HG03469 (cell line): ENCODE results near the gene RMI2.

Source experiments
- ATAC-seq: cut with Tn5 transposase; IDR thresholded peaks from one replicate; pipeline ENCODE4 v1.9.1; 2021; ENCODE audit warnings: mild to moderate bottlenecking, moderate library complexity, moderate number of reproducible peaks; ENCODE audit not compliant: unreplicated experiment

RMI2 gene

DNA sequence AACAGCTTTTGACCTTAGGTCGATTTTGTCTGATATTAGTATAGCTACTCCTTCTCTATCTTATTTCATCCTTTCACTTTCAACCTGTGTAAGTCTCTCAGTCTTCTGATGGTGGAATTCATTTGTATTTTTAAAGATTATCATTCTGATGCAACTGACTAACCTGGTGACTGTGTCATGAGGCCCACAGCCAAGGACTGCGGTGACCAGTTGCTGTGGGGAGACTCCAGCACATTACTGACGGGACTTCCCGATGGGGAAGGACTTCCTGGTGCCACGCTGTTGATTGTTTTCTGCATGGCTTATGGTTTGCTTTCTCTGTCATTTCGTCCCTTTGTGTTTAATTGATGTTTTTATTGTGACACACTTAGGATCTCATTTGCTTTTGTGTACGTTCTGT is 34.2 kb downstream of the RMI2 start:
- no peak for ATAC-seq

DNA sequence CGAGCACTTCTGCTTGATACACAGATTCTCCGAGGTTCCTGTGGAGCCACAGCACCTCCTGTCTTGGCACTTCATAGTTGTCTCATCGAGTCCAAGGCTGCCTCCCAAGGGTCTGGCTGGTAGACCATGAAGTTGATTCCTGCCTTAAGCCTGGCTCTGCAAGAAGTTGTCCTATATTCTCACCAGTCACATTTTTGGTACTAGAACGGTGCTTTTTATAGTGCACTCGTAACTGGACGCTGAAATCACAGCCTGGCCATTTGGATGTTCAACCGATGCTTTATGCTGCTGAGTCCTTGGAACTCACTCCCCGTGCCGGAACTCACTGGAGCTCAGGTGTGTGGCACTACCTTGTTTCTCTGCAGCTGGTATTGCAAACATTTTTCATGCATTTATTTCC is 35.6 kb downstream of the RMI2 start:
- no peak for ATAC-seq

DNA sequence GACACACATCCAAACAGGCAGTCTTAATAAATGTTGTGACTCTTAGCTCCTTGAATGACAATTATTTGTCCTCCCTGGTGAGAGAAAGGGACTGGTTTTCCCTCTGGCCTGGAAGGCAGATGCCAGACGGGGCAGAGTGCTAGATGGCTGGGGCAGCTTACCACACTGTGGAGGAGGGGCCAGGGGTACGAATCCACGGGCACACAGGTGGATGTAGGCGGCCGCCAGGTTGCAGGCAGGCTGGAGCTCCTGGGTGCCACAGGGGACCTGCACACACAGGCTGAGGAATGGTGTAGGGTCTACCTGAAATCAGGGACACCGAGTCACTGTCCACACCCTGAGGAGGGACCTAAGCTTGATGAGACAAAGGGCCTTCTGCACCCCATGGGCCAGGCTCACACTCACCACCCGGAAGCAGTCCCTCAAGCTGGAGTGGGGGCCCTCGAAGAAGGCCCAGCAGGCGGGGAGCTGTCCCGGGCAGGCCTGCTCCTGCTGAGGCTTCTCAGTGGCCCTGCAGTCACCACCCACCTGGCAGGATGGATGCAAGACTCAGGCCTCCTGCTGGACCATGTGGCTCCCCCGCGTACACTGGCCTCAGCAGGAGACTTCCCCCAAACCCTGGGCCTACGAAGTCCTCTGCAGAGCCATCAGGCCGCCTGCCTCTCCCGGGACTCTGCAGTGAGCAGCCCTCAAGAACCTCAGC is 38.4 kb downstream of the RMI2 start:
- no peak for ATAC-seq

DNA sequence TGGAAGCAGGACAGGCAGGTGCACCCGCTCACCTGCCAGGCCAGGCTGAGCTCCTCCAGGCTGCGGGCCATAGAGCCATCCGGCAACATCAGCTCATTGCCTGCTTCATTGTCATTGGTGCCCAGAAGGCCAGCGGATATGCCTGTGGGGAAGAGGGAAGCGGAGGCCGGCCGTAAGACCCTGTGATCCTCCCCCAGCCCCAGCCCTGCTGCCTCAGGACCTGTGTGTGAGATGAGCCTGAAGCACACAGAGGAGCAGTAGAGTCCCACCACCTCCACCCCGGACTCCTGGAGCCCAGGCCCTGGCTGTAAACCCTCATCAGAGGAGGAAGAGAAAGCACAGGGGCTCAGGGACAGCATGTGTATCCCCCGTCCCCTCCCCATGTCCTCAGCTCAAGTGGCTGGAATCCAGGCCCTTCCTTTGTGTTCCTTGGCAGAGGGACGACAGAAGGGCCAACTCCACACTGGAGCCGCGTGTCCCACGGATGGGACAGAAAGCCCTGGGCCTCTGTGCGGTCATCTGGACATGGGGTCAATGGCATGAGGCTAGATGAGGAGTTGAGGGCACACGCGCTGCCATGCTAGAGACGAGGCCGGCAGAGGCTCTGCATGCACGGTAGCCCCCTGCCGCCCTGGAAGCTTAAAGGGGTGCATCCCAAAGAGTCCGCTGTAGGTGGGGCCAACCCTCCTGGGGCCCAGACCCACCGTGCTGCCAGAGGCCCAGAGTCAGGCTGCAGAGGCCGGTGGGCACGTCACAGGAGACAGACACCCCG is 39.1 kb downstream of the RMI2 start:
- ATAC-seq = no peak

DNA sequence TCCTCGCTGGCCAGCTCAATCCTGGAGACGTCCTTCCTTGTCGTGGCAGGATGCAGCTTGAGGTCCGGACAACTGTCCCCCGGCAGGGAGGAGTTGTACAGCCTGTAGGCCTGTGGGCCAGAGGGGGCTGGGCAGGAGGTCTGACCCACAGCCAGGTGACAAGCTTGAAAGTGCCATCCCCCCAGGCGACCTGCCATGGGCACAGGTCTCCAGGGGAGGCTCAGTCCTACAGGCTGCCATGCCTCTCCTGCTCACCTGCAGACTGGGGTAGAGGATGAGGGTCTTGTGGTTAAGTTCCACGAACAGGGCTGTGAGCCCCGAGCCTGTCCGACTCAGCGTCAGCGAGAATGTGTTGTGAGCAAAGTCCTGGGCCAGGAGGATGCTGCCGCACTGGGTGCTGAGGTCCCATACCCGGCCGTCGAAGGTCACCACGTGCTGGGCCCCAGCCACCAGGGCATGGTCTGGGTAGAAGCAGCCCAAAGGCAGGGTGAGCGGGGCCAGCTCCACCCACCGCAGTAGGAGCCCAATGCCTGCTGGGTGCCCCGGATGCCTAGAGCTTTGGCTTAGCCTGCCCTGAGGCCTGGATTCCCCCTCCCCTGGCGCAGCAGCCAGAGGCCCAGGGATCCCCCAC is 39.8 kb downstream of the RMI2 start:
- no peak for ATAC-seq

DNA sequence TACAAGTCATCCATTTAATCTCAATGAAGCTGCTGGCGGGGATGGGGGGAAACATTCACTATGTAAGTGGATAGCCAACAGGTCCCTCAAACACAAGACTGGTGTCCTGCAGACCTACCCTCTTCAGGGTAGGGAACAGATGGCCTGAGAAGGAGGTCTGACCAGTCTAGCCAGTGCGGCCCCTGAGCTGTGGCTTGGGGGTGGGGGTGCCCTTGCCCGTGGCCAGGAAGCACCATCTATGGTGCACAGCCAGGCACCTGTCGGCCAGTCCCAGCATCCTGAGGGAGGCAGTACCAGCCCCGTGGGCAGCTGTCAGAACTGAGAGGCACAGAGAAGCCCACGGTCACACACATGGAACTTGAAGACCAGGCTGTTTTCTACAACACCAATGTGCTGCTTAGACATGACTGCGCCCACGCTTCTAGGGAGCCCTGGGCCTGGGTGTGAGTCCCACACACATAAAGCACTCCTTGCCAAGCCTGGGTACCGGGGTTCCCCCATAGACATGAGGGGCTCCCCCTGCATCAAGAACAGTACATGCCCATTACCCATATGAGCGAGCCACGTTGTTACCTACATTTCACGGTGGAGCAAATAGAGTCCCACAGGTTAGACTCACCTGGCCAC is 40.9 kb downstream of the RMI2 start:
- no peak for ATAC-seq

DNA sequence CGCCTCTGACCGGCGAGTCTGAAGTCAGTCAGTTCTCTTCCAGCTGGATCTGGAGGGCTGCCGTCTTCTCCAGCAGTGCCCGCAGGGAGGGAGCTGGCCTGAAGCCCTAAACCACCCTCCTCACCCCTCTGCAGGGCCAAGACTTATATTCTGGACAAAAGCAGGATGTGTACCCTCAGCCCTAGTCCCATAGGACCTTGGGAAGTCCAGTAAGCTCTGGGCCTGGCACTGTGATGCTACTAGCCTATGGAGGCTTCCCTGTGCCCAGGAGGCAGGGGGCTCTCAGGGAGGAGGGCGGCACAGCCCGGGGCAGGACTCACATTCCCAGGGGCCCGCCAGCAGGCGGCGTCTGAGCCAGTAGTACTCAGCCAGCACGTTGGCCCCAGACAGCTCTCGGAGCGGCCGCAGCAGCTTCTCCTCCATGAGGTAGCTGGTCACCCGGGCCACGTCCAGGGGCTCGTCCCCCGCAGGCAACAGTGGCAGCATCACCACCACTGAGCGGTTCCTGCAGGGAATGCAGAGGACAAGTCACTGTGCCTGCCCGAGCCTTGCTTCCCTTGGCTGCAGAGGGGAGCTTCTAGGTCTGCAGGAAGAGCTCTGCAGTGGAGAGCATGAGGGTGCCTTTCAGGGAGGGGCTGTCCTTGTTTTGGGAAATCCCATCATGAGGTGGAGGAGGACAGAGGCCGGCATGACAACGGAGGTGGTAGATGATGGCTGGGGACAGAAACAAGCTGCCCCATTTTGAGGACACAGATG is 41.7 kb downstream of the RMI2 start:
- no peak for ATAC-seq

DNA sequence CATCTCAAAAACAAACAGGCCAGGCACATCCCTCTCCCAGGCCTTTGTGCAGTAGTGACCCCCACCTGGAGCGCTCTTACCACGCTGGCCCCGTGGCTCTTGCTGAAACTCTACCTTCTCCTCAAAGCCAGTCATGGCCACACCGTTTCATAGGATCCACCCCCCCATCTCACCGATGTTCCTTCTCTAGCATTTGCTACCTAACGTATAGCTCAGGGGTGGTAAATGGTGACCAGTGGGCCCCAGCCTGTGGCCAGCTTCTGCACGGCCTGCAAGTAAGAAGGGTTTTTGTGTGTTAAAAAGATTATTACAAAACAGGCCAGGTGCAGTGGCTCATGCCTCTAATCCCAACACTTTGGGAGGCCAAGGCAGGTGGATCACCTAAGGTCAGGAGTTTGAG is 43.8 kb downstream of the RMI2 start:
- no peak for ATAC-seq

DNA sequence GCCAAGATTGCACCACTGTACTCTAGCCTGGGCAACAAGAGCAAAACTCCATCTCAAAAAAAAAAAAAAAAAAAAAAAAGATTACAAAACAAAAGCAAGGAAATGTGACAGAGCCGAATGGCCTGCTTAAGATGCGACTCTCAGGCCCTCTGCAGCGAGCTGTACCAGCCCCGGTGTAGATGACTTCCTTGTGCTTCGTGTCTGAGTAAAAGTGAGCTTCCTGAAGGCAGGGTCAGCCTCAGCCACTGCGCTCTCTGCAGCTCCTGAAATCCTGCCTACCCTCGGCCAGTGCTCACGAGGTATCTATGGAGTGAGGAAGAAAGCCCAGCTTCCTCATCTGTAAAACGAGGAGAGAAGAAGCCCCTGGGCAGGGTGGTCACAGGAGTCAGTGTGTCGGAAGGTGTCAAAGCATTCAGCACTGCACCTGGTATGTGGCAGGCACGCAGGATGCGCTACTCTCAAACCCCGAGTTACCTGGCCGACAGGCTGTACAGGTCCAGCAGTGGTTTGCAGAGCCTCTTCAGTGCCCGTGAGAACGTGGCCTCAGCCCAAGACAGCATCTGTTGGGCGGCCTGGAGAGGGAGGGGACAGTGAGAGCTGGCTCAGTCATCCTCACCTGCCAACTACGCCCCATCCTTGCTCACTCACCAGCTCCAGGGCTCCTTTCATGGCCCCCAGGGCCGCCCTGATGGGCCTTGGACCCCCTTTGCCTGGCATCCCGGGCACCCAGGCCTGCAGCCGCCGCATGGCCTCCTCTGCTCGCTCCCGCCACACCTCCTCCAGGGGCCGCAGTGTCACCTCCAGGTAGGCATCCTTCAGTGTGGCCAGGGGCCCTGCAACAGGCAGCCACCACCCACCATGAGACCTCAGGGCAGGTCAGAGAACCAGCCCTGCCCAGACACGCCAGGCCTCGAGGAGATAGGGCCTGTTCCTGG is 44.6 kb downstream of the RMI2 start:
- ATAC-seq = no peak

DNA sequence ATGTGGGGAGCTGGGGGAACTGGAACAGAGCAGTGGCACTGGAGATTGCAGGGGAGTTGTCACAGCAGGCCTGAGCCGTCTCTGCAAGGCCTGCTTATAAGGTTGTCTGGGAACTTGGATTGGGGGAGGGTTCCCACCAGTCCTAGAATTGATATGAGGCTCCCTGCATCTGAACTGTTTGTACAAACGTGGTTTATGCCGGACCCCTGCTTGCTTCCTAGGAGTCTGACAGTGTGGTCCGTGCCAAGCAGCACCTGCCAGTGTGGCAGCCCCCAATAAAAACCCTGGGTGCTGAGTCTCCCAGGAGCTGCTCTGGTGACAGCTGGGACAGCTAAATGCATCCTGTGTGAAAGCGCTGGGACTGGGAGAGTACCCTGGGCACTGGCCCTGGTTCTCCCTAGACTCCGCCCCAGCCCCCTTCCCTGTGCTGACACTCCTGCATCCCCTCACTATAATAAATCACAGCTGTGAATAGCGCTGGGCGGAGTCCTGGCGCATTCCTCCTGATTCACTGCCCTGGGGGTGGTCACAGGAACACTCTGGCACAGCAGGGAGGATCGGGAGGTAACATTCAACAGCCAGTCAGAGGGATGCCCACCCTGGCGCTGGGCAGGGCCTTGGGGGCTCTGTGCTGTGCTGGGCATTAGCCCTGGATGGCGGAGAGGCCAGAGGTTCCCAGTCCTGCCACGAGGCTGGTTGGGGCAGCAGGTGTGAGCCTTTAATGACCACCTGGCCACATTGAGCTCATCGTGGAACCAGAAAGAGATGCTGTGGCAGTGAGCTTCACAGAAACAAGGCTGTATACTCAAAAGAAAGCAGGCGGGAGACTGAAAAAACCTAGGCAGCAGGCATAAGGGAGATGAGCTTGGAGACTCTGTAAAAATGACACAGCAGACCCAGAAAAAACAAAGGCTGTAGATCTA is 45.6 kb downstream of the RMI2 start:
- ATAC-seq = no peak

DNA sequence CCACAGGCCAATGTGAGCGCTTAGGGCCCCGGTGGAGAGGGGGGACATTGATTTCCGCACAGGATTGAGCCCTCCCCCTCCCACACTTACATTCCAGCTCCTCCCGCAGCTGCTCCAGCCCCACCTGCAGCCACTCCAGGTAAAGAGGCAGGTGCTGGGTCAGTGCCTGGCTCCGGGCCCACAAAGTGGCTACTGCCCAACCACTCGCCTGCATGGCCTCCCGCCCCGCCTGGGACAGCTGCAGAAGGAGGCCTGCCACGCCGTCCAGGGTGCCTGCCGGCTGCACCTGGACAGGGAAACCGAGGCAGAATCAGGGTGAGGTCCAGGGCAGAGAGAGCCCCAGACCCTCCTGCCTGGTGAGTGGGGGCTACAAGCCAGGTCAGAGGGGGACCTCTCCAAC is 46.3 kb downstream of the RMI2 start:
- ATAC-seq = no peak

DNA sequence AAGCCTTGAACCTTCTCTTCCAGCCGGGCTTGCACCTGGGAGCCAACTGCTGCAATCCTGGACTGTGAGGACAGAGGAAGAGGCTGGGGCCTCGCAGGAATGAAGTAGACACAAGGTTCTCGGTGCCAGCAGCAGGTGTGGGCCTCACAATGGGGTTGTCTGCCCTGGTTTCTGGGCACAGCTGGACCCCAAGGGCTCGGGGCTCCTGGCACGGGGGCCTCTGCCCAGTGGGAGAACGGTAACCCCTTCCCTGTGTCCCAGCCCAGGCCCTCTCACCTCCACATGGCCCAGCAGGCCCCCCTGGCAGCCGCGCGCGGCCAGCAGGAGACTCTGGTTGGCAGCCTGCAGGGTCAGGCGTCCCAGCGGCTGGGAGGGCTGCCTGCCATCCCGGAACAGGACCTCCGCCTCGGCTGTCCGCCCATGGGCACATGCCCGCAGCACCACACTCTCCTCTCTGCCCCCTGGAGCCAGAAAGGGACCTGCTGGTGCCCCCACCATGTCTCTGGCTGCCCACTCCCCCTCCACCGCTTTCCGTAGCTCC is 46.9 kb downstream of the RMI2 start:
- ATAC-seq = no peak

DNA sequence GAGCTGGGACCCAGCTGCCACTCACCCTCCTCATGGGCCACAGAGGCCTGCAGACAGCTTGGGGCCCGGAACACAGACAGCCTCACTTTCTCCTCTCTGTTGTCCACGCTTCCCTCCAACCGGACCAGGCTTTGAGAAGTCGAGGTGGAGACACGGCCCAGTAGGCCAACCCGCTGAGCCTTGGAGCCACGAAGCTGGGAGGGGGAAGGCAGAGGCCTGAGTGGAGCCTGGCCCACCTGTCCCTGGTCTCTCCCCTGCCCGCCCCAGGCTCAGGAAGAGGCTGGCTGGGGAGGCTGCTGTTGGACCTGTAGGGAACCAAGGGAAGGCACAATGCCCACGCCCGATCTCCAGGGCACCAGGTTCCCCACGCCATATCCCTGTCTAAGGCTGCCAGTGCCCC is 48.1 kb downstream of the RMI2 start:
- ATAC-seq = no peak

DNA sequence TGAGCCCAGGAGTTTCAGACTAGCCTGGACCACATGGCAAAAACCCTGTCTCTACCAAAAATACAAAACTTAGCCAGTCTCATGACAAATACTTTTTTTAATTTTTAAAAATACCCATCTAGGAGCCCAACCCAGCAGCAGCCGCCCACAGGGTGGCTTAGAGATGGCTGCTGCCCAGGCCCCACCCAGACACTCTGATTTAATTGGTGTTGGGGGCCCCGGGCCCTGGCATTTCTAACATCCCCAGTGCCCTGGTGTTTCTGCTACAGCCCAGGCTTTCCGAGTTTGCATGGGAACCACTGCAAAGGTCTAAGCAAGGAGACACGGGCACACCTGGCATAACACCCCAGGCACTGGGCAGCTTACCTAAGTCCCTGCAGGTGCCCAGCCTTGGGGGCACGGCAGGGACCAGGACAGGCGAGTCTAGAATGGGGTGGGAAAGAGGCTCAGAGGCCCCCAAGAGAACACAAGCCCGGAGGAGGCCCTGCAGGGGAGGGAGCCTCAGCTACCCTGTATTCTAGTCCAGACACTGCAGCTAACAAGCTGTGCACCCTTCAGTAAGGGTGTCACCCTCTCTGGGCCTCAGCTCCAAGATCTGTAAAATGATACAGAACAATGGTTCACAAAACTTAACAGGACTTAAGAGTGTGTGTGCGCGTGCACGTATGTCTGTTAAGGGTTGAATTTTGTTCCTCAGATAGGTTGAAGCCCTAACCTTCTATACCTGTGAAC is 48.8 kb downstream of the RMI2 start:
- ATAC-seq = no peak

DNA sequence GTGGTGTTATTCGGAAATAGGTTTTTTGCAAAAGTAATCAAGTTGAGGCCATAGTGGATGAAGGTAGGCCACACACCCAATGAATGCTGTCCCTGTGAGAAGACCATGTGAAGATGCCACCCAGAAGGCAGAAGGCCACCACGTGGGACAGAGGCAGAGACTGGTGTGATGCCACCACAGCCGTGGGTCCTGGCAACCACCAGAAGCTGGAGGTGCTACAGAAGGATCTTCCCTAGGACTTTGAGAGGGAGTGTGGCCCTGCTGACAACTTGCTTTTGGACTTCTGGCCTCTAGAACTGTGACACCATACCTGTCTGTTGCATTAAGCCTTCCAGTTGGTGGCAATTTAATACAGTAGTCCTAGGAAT is 49.3 kb downstream of the RMI2 start:
- ATAC-seq = no peak

DNA sequence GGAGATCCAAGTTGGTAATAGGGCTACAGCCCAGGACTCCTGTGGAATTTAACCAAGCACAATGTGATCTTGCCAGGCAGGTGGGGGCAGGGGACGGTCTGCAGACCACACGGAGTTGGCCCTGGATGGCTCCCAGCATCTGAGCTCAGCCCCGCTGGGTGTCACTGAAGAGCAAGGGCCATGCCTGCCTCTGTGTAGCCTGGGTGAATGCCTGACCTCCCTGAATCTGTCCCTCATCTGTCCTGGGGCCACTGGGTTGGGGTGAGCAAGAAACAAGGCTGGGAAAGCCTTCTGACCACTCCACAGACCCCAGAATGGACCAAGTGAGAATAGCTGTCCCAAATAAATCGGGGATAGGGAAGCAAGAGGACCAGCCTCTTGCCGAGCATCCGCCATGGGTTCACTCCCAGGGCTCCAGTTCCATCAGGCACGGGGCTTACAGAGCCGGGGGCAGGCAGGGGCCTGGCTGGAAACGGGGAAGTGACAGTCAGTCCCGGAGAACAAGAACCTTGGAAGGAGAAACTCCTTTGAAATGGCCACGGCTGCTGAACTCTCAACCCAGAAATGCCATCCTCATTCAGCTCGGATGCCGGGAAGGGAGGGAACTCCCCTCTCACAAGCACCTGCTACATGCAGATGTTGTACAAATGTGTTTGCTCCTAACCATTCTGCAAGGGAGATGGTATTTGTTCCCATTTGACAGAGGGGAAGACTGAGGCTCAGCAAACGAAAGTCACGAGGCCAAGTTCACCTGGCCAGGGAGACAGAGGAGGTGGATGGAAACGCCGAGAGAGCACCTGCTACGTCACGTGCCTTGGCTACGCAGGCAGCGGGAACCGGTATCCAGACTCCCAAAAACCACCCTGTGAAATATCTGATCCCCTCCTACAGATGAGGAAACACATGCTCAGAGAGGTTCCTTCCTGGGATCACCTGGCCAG is 50.0 kb downstream of the RMI2 start:
- ATAC-seq = no peak

DNA sequence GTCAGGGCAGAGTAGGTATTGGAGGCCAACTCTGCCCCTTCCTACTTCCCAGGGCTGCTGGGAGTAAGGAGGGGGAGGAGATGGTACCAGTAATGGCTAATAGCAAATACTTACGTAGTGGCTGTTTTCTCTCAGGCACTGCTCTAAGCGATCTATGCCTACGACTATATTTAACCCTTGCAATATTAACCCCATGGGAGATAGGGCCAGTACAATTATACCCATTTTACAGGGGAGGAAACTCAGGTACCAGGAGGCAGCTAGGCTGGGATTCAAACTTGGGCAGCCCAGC is 50.6 kb downstream of the RMI2 start:
- no peak for ATAC-seq
